Vagina (tissue), 2 donors: ENCODE results near the gene FGD2. TPM values are rescaled to one million over a fixed set of nuclear protein-coding genes. Genes with fewer than 3 reads are reported as not detected.

ENCODE experiments used
- DNase-seq, 2 donors: peaks; one replicate each; pipeline ENCODE4 v3.0.0-alpha.2; 2017; ENCODE audit errors: extremely low spot score in 2 of 2
- H3K27ac ChIP-seq: fragments of 200-600 bp; sonication (generic); one replicate; pipeline ENCODE4 v1.5.1; 2019
- H3K27me3 ChIP-seq: fragments of 200-600 bp; sonication (generic); one replicate; pipeline ENCODE4 v1.5.1; 2019
- H3K36me3 ChIP-seq, 2 donors: fragments of 200-600 bp; sonication (generic); one replicate each; pipeline ENCODE4 v1.5.1; 2017 to 2019
- H3K4me1 ChIP-seq: fragments of 200-600 bp; sonication (generic); one replicate; pipeline ENCODE4 v1.5.1; 2019
- H3K4me3 ChIP-seq, 2 donors: fragments of 200-600 bp; sonication (generic); 1 replicate in 1 of 2; 2 replicates in 1 of 2; pipeline ENCODE4 v1.5.1; 2016 to 2019
- H3K9me3 ChIP-seq: fragments of 200-600 bp; sonication (generic); one replicate; pipeline ENCODE4 v1.5.1; 2019
- POLR2A ChIP-seq, 2 donors: fragments of 450-650 bp; IDR thresholded peaks; one replicate each; pipeline ENCODE4 v1.6.1; 2017; ENCODE audit warnings: antibody characterized with exemption in 2 of 2, mild to moderate bottlenecking in 2 of 2, moderate library complexity in 2 of 2
- POLR2AphosphoS5 ChIP-seq, 2 donors: sonication (generic); formaldehyde crosslinking; IDR thresholded peaks; one replicate each; pipeline ENCODE4 v1.9.0; 2017; ENCODE audit warnings: antibody characterized with exemption in 2 of 2, mild to moderate bottlenecking in 2 of 2, low read depth in 1 of 2; ENCODE audit not compliant: insufficient read depth in 1 of 2
- intact Hi-C: fragments of 100-400 bp; cut with DNase I; formaldehyde crosslinking; loops from one replicate; pipeline ENCODE4 v1.15.1; 2023
- total RNA-seq: library from RNA; depleted of rRNA; stranded (reverse); fragments of >200 nt; gene quantifications from one replicate; pipeline ENCODE4 v1.2.3, GENCODE V29; 2016
- TF ChIP-seq, protein P1 (sequence below), 3 experiments: fragments of 450-650 bp in 2 of 3; fragments of 200-600 bp in 1 of 3; sonication (generic) in 1 of 3; IDR thresholded peaks; one replicate each; pipeline ENCODE4 v1.5.1; 2017 to 2019; ENCODE audit warnings: antibody characterized with exemption in 3 of 3, mild to moderate bottlenecking in 2 of 3, moderate library complexity in 2 of 3

FGD2 gene
- total RNA-seq, 1 donor from 2014 or later = 20.4 TPM

DNA sequence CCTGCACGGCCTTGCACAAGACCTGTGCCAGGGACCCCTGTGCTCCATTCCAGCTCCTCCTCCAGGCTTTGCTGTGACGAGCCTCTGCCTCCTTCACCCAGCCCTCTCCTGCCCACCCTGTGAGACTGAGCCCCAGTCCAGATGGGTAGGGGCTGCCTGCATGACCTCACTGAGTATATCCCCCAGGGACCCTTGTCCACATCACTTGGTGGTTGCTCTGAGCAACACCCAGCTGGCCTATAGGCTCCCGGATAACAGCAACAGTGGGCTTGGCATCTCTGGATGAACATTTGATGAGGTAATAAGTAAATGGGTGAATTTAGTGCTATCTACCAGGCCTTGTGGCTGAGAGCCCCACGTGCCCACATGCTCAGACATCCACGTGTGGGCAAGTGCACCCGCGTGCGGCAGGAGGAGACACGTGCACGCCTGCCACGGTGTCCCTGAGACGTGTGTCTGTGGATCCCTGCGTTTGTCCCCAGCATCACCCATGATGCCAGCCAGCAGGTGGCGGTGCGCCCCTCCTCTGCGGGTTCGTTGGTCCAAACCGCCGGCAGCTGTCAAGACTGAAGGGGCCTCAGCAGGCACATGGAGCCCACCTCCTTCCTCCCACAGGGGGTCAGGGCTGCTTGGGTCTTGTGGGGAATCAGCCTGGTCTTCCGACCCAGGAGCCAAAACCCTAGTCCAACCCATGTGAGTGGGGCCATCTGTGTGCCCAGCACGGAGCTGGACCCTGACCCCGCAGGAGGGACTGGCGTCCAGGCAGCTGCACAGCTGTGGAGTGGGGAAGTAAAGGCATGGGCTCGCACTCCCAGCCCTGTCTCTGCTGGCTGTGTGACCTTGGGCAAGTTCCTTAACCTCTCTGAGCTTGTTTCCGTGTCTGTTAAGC lies 45.9 kb downstream of the FGD2 start:
- Histone ChIP-seq H3K4me1 (peaks cover 37% of the 10 kb centered on the region), H3K4me3 (no peak overlapping the region), H3K27ac (no peak overlapping the region), H3K27me3 (no peaks in the 10 kb centered on the region), H3K9me3 (no peaks in the 10 kb centered on the region), H3K36me3 (no peaks in the 10 kb centered on the region)
- intact Hi-C loops = loop anchor here (2.0 kb wide), 1 partner anchor 119 kb away; the partner anchor contains the start of gene PIM1
- DNase-seq = no peak
- peak; percentile 38 to 70 for TF ChIP-seq POLR2AphosphoS5 (IDR thresholded peaks at IDR 0.05; ENCODE audit: insufficient read depth in 1 of 2, low read depth in 1 of 2)
- TF ChIP-seq, protein P1, sequence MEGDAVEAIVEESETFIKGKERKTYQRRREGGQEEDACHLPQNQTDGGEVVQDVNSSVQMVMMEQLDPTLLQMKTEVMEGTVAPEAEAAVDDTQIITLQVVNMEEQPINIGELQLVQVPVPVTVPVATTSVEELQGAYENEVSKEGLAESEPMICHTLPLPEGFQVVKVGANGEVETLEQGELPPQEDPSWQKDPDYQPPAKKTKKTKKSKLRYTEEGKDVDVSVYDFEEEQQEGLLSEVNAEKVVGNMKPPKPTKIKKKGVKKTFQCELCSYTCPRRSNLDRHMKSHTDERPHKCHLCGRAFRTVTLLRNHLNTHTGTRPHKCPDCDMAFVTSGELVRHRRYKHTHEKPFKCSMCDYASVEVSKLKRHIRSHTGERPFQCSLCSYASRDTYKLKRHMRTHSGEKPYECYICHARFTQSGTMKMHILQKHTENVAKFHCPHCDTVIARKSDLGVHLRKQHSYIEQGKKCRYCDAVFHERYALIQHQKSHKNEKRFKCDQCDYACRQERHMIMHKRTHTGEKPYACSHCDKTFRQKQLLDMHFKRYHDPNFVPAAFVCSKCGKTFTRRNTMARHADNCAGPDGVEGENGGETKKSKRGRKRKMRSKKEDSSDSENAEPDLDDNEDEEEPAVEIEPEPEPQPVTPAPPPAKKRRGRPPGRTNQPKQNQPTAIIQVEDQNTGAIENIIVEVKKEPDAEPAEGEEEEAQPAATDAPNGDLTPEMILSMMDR (IDR thresholded peaks at IDR 0.05) = peak; percentile 60 to 92 (median 79)
- no peak for TF ChIP-seq POLR2A (IDR thresholded peaks at IDR 0.05)

DNA sequence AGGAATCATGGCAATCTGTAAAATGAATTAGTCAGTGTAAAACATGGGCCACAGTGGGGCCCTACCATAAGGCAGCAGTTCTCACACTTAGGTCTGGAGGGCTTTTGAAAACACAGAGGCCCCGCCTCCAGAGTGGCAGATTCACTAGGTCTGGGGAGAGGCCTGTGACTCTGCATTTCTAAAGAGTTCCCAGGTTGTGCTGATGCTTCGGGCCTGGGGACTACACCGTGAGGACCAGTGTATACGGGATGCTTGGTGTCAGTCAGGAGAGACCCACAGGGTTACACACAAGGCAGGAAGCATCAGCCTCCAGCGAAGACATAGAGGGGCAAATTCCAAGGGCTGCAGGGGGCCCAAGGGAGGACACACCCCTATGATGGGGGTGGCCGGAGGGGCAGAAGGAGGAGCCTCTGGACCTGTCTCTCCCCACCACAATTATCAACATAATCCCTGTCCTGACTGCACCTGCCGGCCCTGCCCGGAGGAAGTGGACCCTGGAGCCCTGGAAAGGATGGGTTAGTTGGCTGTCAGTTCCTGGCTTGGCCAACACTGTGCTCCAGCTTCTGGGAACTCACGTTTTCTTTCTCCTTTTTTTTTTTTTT lies 46.7 kb downstream of the FGD2 start:
- intact Hi-C loops = no loop called here
- DNase-seq = no peak
- H3K4me1 ChIP-seq = peaks cover 37% of the 10 kb centered on the region

DNA sequence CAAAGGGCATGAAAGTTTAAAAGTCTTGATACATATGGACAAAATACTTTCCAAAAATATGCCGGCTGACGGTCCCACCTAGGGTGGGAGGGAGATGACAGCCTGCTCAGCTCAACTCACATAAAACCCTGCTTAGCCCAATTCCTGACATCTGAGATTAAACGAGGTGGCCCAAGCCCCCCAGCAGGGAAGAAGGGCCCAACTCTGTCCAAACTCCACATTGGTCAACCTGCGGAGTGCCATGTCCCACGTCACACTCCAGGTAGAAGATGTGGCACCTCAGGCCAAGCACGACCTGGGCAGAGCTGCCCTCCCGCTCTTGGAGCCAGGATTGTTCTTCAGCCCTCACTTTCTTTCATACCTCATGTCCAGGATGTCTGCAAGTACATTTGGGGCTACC lies 48.2 kb downstream of the FGD2 start:
- H3K27ac ChIP-seq = no peak overlapping the region
- H3K27me3 ChIP-seq = no peaks in the 10 kb centered on the region
- peaks cover 27% of the 10 kb centered on the region for H3K4me1 ChIP-seq
- no peaks in the 10 kb centered on the region for H3K36me3 ChIP-seq
- no peaks in the 10 kb centered on the region for H3K9me3 ChIP-seq
- TF ChIP-seq, protein P1 (IDR thresholded peaks at IDR 0.05) = no peak
- TF ChIP-seq POLR2A (IDR thresholded peaks at IDR 0.05) = no peak
- TF ChIP-seq POLR2AphosphoS5 (IDR thresholded peaks at IDR 0.05; ENCODE audit: insufficient read depth in 1 of 2, low read depth in 1 of 2) = no peak
- DNase-seq = no peak
- H3K4me3 ChIP-seq = no peak overlapping the region
- intact Hi-C loops = no loop called here

More for the DNA sequence above, 46.7 kb downstream of the FGD2 start:
- Histone ChIP-seq H3K36me3 (no peaks in the 10 kb centered on the region), H3K4me3 (no peak overlapping the region), H3K27ac (no peak overlapping the region), H3K9me3 (no peaks in the 10 kb centered on the region), H3K27me3 (no peaks in the 10 kb centered on the region)
- TF ChIP-seq, protein P1 (IDR thresholded peaks at IDR 0.05) = no peak
- TF ChIP-seq POLR2AphosphoS5 (IDR thresholded peaks at IDR 0.05; ENCODE audit: insufficient read depth in 1 of 2, low read depth in 1 of 2) = no peak
- no peak for TF ChIP-seq POLR2A (IDR thresholded peaks at IDR 0.05)

DNA sequence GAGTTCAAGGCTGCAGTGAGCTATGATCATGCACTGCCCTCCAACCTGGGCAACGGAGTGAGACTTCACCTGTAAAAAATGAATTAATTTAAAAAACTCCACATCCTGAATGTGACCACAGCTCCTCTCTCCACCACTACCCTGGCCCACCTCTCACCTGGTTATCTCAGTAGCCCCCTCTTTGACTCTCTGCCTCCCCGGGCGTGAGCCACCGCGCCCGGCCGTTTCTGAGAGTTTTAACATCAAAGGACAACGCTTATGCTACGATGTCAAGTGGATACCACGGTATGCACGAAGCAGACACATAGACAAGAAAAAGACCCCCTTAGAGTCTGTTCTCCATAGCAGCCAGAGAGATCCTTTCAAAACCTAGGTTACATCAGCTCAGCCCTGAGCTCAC lies 48.7 kb downstream of the FGD2 start:
- TF ChIP-seq, protein P1 (IDR thresholded peaks at IDR 0.05) = no peak
- no peak for TF ChIP-seq POLR2AphosphoS5 (IDR thresholded peaks at IDR 0.05; ENCODE audit: insufficient read depth in 1 of 2, low read depth in 1 of 2)
- TF ChIP-seq POLR2A (IDR thresholded peaks at IDR 0.05) = no peak
- Histone ChIP-seq H3K4me1 (peaks cover 23% of the 10 kb centered on the region), H3K36me3 (no peaks in the 10 kb centered on the region), H3K27me3 (no peaks in the 10 kb centered on the region), H3K9me3 (no peaks in the 10 kb centered on the region), H3K4me3 (no peak overlapping the region), H3K27ac (no peak overlapping the region)
- intact Hi-C loops = no loop called here
- no peak for DNase-seq
